Amygdala (tissue), 56 donors: Measurements from ENCODE around the gene PPP1R9B.

Source experiments
- DNase-seq, 56 donors: peaks; one replicate each; lab custom pipeline; 2025; lab: John Stamatoyannopoulos, UW

Gene PPP1R9B

GRCh38 chr17:50111673-50112655, 38.5 kb downstream of the PPP1R9B start:
- peak in 27 of 56 donors; percentile 13 to 72 (median 36) for DNase-seq

GRCh38 chr17:50110591-50111349, 39.7 kb downstream of the PPP1R9B start:
- DNase-seq, result no peak

GRCh38 chr17:50109785-50110184, 40.7 kb downstream of the PPP1R9B start:
- no peak for DNase-seq

GRCh38 chr17:50109207-50109606, 41.3 kb downstream of the PPP1R9B start:
- DNase-seq, result no peak

- DNase-seq, result no peak
These were observed 41.9 kb downstream of the PPP1R9B start for GRCh38 chr17:50108556-50108955.

GRCh38 chr17:50107790-50108414, 42.6 kb downstream of the PPP1R9B start:
- no peak for DNase-seq

GRCh38 chr17:50106393-50107131, 43.9 kb downstream of the PPP1R9B start:
- DNase-seq, result no peak

GRCh38 chr17:50105811-50106210, 44.7 kb downstream of the PPP1R9B start:
- DNase-seq, result no peak

GRCh38 chr17:50103941-50104340, 46.5 kb downstream of the PPP1R9B start:
- DNase-seq, result no peak

- DNase-seq, result no peak
These were observed 47.2 kb downstream of the PPP1R9B start for GRCh38 chr17:50103252-50103651.

GRCh38 chr17:50102164-50102991, 48.1 kb downstream of the PPP1R9B start:
- DNase-seq, result peak in 38 of 56 donors; percentile 8 to 83 (median 55)

GRCh38 chr17:50101346-50102163, 48.9 kb downstream of the PPP1R9B start:
- peak in 12 of 56 donors; percentile 15 to 72 (median 50) for DNase-seq

GRCh38 chr17:50100921-50101345, 49.5 kb downstream of the PPP1R9B start:
- DNase-seq, result peak in 10 of 56 donors; percentile 37 to 76 (median 58)

GRCh38 chr17:50100480-50100883, 50.0 kb downstream of the PPP1R9B start:
- DNase-seq, result no peak

GRCh38 chr17:50099003-50099402, 51.5 kb downstream of the PPP1R9B start:
- no peak for DNase-seq

GRCh38 chr17:50098583-50098982, 51.9 kb downstream of the PPP1R9B start:
- no peak for DNase-seq

GRCh38 chr17:50097926-50098325, 52.6 kb downstream of the PPP1R9B start:
- no peak for DNase-seq

- no peak for DNase-seq
These were observed 53.0 kb downstream of the PPP1R9B start for GRCh38 chr17:50097455-50097854.
